Upper lobe of left lung (tissue), 4 donors: ENCODE measurements around the gene YWHAQ.

Source experiments
- CTCF ChIP-seq, 6 experiments: fragments of 450-650 bp in 4 of 6; fragments of 200-600 bp in 2 of 6; sonication (generic) in 2 of 6; IDR thresholded peaks; one replicate each; pipeline ENCODE4 v1.5.1; 2016 to 2019; ENCODE audit warnings: antibody characterized with exemption in 6 of 6
- EP300 ChIP-seq, 4 donors: sonication (generic); formaldehyde crosslinking; IDR thresholded peaks; one replicate each; pipeline ENCODE4 v1.5.1; 2017; ENCODE audit warnings: antibody characterized with exemption in 4 of 4, control low read depth in 2 of 4
- POLR2A ChIP-seq, 4 donors: fragments of 450-650 bp; IDR thresholded peaks; one replicate each; pipeline ENCODE4 v1.5.1; 2016 to 2017; ENCODE audit warnings: antibody characterized with exemption in 4 of 4, mild to moderate bottlenecking in 2 of 4

GRCh38 chr2:9560628-9561027 lies 70.2 kb downstream of the YWHAQ start:
- no peak for TF ChIP-seq CTCF (IDR thresholded peaks at IDR 0.05)
- no peak for TF ChIP-seq POLR2A (IDR thresholded peaks at IDR 0.05)
- no peak for TF ChIP-seq EP300 (IDR thresholded peaks at IDR 0.05)
